Activated CD8-positive, alpha-beta T cell treated with anti-CD3 and anti-CD28 coated beads, Interleukin-2, amount 10 ng/mL, durations not matched to agents 7 days and 5 days (primary cell): ENCODE measurements around the gene RHNO1. TPM values are rescaled to one million over a fixed set of nuclear protein-coding genes. Genes with fewer than 3 reads are reported as not detected.
"Not testable (repeated sequence)": the region's sequence is repeated elsewhere in the genome, so short reads cannot be mapped to it uniquely, and the experiment has no call there.

Source experiments
- ATAC-seq: fragments of 150-1000 bp; cut with Tn5 transposase; one replicate; pipeline ENCODE4 v1.10.0; 2021; ENCODE audit warnings: moderate library complexity
- CTCF ChIA-PET: fragments of 350-600 bp; sonication (Branson Sonifier 250); formaldehyde crosslinking; loops from one replicate; lab custom pipeline; 2021; ENCODE audit warnings: antibody characterized with exemption; lab: Charles Lee
- POLR2A ChIA-PET: fragments of 350-600 bp; sonication (Branson Sonifier 250); formaldehyde crosslinking; loops from one replicate; lab custom pipeline; 2021; ENCODE audit warnings: antibody characterized with exemption; lab: Charles Lee
- DNase-seq: peaks from one replicate; pipeline ENCODE4 v3.0.0-alpha.2; 2020
- H3K27ac Mint-ChIP-seq: one replicate; pipeline ENCODE4 v1.8.0; 2021; ENCODE audit warnings: mild to moderate bottlenecking, mixed read lengths
- H3K27me3 Mint-ChIP-seq: one replicate; pipeline ENCODE4 v1.8.0; 2021; ENCODE audit warnings: low read depth, mixed read lengths
- H3K36me3 Mint-ChIP-seq: one replicate; pipeline ENCODE4 v1.8.0; 2021; ENCODE audit warnings: low read depth, mixed read lengths
- H3K4me1 Mint-ChIP-seq: one replicate; pipeline ENCODE4 v1.8.0; 2021; ENCODE audit warnings: low read depth, mixed read lengths
- H3K4me3 Mint-ChIP-seq: one replicate; pipeline ENCODE4 v1.8.0; 2021; ENCODE audit warnings: mild to moderate bottlenecking, mixed read lengths
- H3K9me3 Mint-ChIP-seq: one replicate; pipeline ENCODE4 v1.8.0; 2022; ENCODE audit warnings: mixed read lengths; ENCODE audit not compliant: insufficient read depth
- total RNA-seq, 2 experiments: library from RNA; stranded (reverse); gene quantifications; one replicate each; pipeline ENCODE4 v1.2.3, GENCODE V29; 2021

The RHNO1 gene
- total RNA-seq, 2 experiments from 2014 or later: 56.9 to 65.9 TPM

DNA sequence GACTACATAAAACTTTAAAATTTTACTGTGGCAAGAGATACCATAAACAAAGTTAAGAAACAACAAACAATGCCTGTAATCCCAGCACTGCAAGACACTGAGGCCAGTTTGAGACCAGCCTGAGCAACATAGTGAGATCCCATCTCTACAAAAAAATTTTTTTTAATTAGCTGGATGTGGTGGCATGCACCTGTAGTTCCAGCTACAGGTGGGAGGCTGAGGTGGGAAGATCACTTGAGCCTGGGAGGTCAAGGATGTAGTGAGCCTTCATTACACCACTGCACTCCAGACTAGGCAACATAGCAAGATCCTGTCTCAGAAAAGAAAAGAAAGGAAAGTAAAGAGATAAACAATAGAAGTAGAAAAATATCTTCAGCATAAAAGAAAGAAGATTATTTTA, 16.9 kb upstream of the RHNO1 start:
- CTCF ChIA-PET: interaction anchor here (1.2 kb wide), 1 partner anchor 18 kb away, joined by 5 read pairs; no protein-coding TSS in a partner anchor
- DNase-seq (no peak), ATAC-seq (no peak)
- H3K9me3 Mint-ChIP-seq: no peaks in the 10 kb centered on the region
- H3K4me1 Mint-ChIP-seq: no peaks in the 10 kb centered on the region
- H3K27me3 Mint-ChIP-seq: no peaks in the 10 kb centered on the region
- no peak overlapping the region for H3K27ac Mint-ChIP-seq
- H3K36me3 Mint-ChIP-seq: peaks cover 58% of the 10 kb centered on the region
- POLR2A ChIA-PET: no interaction called here
- H3K4me3 Mint-ChIP-seq: no peak overlapping the region

- Mint-ChIP-seq H3K36me3 (peaks cover 74% of the 10 kb centered on the region), H3K27me3 (no peaks in the 10 kb centered on the region), H3K4me1 (peaks cover 2% of the 10 kb centered on the region), H3K4me3 (no peak overlapping the region), H3K9me3 (no peaks in the 10 kb centered on the region), H3K27ac (no peak overlapping the region)
- ChIA-PET CTCF (no interaction called here), POLR2A (interaction anchor here (0.7 kb wide), 1 partner anchor 14 kb away, joined by 5 read pairs; the partner anchor contains the start of genes FOXM1 and RHNO1)
- ATAC-seq (no peak), DNase-seq (no peak)
These were observed 14.1 kb upstream of the RHNO1 start for GRCh38 chr12:2862876-2863275.

- CTCF ChIA-PET, H3K27me3 Mint-ChIP-seq, DNase-seq, H3K9me3 Mint-ChIP-seq, H3K4me3 Mint-ChIP-seq, POLR2A ChIA-PET, ATAC-seq, H3K4me1 Mint-ChIP-seq, H3K27ac Mint-ChIP-seq: not testable (repeated sequence)
- H3K36me3 Mint-ChIP-seq: peaks cover 75% of the 10 kb centered on the region
These were observed 13.6 kb upstream of the RHNO1 start for GRCh38 chr12:2863402-2863801.

- ATAC-seq (no peak), DNase-seq (no peak)
- no peaks in the 10 kb centered on the region for H3K9me3 Mint-ChIP-seq
- no peak overlapping the region for H3K4me3 Mint-ChIP-seq
- peaks cover 7% of the 10 kb centered on the region for H3K4me1 Mint-ChIP-seq
- peaks cover 77% of the 10 kb centered on the region for H3K36me3 Mint-ChIP-seq
- ChIA-PET CTCF (interaction anchor here (0.9 kb wide), 1 partner anchor 11 kb away, joined by 3 read pairs; no protein-coding TSS in a partner anchor), POLR2A (no interaction called here)
- no peaks in the 10 kb centered on the region for H3K27me3 Mint-ChIP-seq
- no peak overlapping the region for H3K27ac Mint-ChIP-seq
These were observed 12.8 kb upstream of the RHNO1 start for GRCh38 chr12:2864198-2864597.

DNA sequence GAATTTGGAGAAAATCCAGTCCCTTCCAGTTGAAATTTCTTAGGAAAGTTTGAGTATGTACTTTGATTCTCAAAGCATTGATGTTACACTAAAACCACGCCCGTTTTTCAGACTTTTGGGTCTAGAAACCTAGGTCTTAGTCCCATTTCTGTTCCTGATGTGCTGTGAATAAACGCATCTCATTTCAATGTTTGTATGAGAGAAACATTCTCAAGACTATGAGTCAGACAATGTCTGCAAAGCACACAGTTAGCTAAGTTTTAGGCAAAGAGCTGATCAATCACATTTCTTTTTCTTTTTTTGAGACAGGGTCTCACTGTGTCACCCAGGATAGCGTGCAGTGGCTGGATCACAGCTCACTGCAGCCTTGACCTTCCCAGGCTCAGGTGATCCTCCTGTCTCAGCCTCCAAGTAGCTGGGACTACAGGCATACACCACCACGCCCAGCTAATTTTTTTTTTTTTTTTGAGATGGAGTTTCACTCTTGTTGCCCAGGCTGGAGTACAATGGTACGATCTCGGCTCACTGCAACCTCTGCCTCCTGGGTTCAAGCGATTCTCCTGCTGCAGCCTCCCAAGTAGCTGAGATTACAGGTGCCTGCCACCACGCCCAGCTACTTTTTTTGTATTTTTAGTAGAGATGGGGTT, 7.9 kb upstream of the RHNO1 start:
- H3K4me1 Mint-ChIP-seq, ATAC-seq, H3K27ac Mint-ChIP-seq, H3K4me3 Mint-ChIP-seq, POLR2A ChIA-PET, DNase-seq, H3K27me3 Mint-ChIP-seq, H3K9me3 Mint-ChIP-seq: not testable (repeated sequence)
- CTCF ChIA-PET: interaction anchor here (1.1 kb wide), 2 partner anchors 15 to 16 kb away, joined by 4 read pairs; no protein-coding TSS in a partner anchor
- H3K36me3 Mint-ChIP-seq: peaks cover 65% of the 10 kb centered on the region

- H3K4me1 Mint-ChIP-seq: peaks cover 40% of the 10 kb centered on the region
- ChIA-PET POLR2A (interaction anchor here (0.5 to 1.6 kb wide), 21 partner anchors 9 to 1396 kb away, joined by 3 to 21 read pairs (median 3); partner anchors contain the start of genes FKBP4, NRIP2, TEX52 and TULP3), CTCF (interaction anchor here (0.6 to 1.1 kb wide), 4 partner anchors 9 to 28 kb away, joined by 4 to 8 read pairs (median 4); no protein-coding TSS in a partner anchor)
- ATAC-seq (peak; percentile 73), DNase-seq (peak; percentile 48)
- peak overlapping the region; percentile 94 for H3K27ac Mint-ChIP-seq
- no peaks in the 10 kb centered on the region for H3K27me3 Mint-ChIP-seq
- peak overlapping the region; percentile 86 for H3K4me3 Mint-ChIP-seq
- peaks cover 58% of the 10 kb centered on the region for H3K36me3 Mint-ChIP-seq
- no peaks in the 10 kb centered on the region for H3K9me3 Mint-ChIP-seq
These were observed 484 bp upstream of the RHNO1 start for GRCh38 chr12:2876431-2877046.

- Mint-ChIP-seq H3K27ac (peak overlapping the region; percentile 97), H3K27me3 (no peaks in the 10 kb centered on the region), H3K4me1 (peaks cover 49% of the 10 kb centered on the region), H3K4me3 (peak overlapping the region; percentile 85), H3K36me3 (peaks cover 50% of the 10 kb centered on the region), H3K9me3 (no peaks in the 10 kb centered on the region)
- ChIA-PET POLR2A (interaction anchor here (0.5 to 1.6 kb wide), 9 partner anchors 10 to 83 kb away, joined by 3 to 21 read pairs (median 4); partner anchors contain the start of genes FKBP4 and TULP3), CTCF (interaction anchor here (1.2 to 1.7 kb wide), 3 partner anchors 10 to 32 kb away, joined by 4 to 5 read pairs (median 5); no protein-coding TSS in a partner anchor)
- DNase-seq: peak; percentile 29
- ATAC-seq: no peak
These were observed 1.1 kb downstream of the RHNO1 start for GRCh38 chr12:2877953-2878732.

DNA sequence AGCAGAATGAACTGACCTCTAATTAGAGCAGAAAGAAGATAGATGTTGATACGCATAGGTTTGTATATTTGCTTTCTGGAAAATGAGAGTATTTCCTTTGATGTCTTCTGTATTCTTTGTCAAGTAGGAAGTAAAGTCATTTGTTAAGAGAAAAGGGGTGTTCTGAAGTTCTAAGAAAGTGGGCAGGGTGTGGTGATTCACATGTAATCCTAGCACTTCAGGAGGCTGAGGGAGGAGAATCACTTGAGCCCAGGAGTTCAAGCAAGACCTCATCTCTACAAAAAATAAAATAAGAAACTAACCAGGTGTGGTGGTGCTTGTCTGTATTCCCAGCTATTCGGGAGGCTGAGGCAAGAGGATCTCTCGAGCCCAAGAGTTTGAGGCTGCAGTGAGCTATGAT, 2.8 kb downstream of the RHNO1 start:
- peak overlapping the region; percentile 83 for H3K27ac Mint-ChIP-seq
- ATAC-seq: no peak

DNA sequence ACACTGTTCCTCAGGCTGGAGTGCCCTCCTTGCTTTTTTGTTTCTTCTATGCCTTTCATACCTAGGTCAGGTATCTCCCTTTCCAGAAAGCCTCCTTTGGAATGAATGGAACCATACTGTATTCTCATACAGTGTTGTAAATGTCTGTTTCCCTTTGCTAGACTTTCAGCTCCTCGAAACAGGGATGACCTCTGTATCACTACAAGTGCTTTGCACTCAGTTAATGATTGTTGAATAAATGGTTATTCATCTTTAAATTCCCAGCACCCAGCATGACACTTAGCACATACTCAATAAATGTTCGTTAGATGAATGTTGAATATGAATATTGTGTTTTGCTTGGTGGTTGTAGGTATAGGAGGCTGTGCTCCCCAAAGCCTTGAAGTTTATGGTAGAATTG, 7.8 kb downstream of the RHNO1 start:
- Mint-ChIP-seq H3K4me1 (peaks cover 54% of the 10 kb centered on the region), H3K4me3 (no peak overlapping the region), H3K9me3 (no peaks in the 10 kb centered on the region), H3K36me3 (peaks cover 50% of the 10 kb centered on the region), H3K27ac (peak overlapping the region; percentile 74), H3K27me3 (no peaks in the 10 kb centered on the region)
- no peak for ATAC-seq
- ChIA-PET CTCF (interaction anchor here (0.7 to 2.2 kb wide), 13 partner anchors 8 to 194 kb away, joined by 3 to 16 read pairs (median 4); partner anchors contain the start of genes FOXM1 and RHNO1), POLR2A (interaction anchor here (1.0 kb wide), 1 partner anchor 8 kb away, joined by 7 read pairs; the partner anchor contains the start of genes FOXM1 and RHNO1)
- DNase-seq: no peak

More for the DNA sequence above, 2.8 kb downstream of the RHNO1 start:
- Mint-ChIP-seq H3K36me3 (peaks cover 48% of the 10 kb centered on the region), H3K9me3 (no peaks in the 10 kb centered on the region), H3K27me3 (no peaks in the 10 kb centered on the region), H3K4me1 (peaks cover 50% of the 10 kb centered on the region), H3K4me3 (peak overlapping the region; percentile 85)
- DNase-seq: no peak
- ChIA-PET POLR2A (no interaction called here), CTCF (interaction anchor here (0.8 to 1.3 kb wide), 3 partner anchors 11 to 193 kb away, joined by 3 read pairs; partner anchors contain the start of gene TULP3)

DNA sequence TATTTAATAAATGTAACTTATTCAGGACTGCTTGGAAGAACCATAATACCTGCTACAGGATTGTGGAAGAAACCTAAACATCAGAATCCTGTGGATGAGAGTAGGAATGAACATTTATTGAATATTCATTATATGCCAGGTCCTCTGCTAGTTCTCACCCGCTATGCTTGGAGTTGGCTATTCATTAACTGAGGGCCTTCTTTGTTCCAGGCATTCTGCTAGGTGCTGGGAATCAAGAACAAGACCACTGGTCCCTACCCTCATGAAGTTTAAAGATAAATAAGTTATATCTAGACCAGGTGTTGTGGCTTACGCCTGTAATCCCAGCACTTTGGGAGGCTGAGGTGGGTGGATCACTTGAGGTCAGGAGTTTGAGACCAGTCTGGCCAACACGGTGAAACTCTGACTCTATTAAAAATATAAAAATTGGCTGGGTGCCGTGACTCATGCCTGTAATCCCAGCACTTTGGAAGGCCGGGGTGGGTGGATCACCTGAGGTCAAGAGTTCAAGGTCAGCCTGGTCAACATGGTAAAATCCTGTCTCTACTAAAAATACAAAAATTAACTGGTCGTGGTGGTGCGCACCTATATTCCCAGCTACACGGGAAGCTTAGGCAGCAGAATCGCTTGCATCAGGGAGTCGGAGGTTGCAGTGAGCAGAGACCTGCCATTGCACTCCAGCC, 9.9 kb downstream of the RHNO1 start:
- Mint-ChIP-seq H3K36me3 (peaks cover 44% of the 10 kb centered on the region), H3K9me3 (no peaks in the 10 kb centered on the region), H3K27ac (no peak overlapping the region), H3K4me3 (no peak overlapping the region), H3K27me3 (no peaks in the 10 kb centered on the region), H3K4me1 (peaks cover 59% of the 10 kb centered on the region)
- POLR2A ChIA-PET: interaction anchor here (1.0 to 1.6 kb wide), 3 partner anchors 8 to 11 kb away, joined by 4 to 6 read pairs (median 4); partner anchors contain the start of genes FOXM1 and RHNO1
- CTCF ChIA-PET: interaction anchor here (0.8 to 2.2 kb wide), 4 partner anchors 9 to 147 kb away, joined by 3 to 16 read pairs (median 6); no protein-coding TSS in a partner anchor
- no peak for DNase-seq
- ATAC-seq: no peak
